Astrocyte (in vitro differentiated cells and primary cell): ENCODE measurements around the gene RAPSN.

Experiments used
- EZH2 ChIP-seq: IDR thresholded peaks from 2 replicates; pipeline ENCODE4 v1.6.1; 2012; ENCODE audit warnings: mild to moderate bottlenecking, low read length, inconsistent platforms; ENCODE audit not compliant: insufficient read depth
- TF ChIP-seq, protein P1 (sequence below): IDR thresholded peaks from 2 replicates; pipeline ENCODE4 v1.5.1; 2011; ENCODE audit warnings: low read depth, mild to moderate bottlenecking, inconsistent platforms, low read length, moderate library complexity; ENCODE audit not compliant: insufficient read depth

DNA sequence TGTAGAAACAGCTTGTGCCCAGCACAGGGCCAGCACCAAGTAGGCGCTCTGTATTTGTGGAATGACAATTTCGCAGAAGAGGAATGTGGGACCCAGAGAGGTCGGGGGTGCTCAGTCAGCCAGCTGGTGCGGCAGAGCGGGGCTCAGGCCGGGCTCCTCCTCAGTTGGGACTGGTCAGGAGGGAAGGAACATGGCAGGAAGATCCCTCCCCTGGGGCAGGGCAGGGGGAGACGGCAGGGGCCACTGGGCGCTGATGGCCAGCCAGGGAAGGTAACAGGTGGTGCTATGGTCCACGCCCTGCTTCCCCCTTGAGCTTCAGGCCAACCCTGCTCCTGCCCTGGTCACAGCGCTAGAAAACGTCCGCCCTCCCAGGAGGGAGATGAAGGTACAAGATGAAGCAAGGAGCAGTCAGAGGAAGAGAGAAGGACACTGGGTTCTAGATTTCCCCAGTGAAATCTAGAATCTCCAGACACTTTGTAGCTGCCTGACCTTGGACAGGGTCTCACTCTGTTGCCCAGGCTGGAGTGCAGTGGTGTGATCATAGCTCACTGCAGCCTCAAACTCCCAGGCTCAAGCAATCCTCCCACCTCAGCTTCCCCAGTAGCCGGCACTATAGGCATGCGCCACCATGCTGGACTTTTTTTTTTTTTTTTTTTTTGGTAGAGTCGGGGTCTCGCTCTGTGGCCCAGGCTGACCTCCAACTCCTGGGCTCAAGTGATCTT lies 57.1 kb downstream of the RAPSN start:
- TF ChIP-seq, protein P1, sequence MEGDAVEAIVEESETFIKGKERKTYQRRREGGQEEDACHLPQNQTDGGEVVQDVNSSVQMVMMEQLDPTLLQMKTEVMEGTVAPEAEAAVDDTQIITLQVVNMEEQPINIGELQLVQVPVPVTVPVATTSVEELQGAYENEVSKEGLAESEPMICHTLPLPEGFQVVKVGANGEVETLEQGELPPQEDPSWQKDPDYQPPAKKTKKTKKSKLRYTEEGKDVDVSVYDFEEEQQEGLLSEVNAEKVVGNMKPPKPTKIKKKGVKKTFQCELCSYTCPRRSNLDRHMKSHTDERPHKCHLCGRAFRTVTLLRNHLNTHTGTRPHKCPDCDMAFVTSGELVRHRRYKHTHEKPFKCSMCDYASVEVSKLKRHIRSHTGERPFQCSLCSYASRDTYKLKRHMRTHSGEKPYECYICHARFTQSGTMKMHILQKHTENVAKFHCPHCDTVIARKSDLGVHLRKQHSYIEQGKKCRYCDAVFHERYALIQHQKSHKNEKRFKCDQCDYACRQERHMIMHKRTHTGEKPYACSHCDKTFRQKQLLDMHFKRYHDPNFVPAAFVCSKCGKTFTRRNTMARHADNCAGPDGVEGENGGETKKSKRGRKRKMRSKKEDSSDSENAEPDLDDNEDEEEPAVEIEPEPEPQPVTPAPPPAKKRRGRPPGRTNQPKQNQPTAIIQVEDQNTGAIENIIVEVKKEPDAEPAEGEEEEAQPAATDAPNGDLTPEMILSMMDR, result no peak
- no peak for TF ChIP-seq EZH2
